Mesenchymal stem cell (in vitro differentiated cells and primary cell): Measurements from ENCODE around the gene STX10.
A peak's percentile ranks its signal among the peaks of the same experiment; 100 is the strongest.

ENCODE experiments used
- DNase-seq: peaks from one replicate; pipeline ENCODE4 v3.0.0-alpha.2; 2013
- H2AFZ ChIP-seq: one replicate; pipeline ENCODE4 v1.6.1; 2013; ENCODE audit warnings: low read depth, mild to moderate bottlenecking, control low read depth, inconsistent platforms, low read length, moderate library complexity
- H2AK5ac ChIP-seq: 2 replicates; pipeline ENCODE4 v1.6.1; 2013; ENCODE audit warnings: low read length, moderate library complexity, mild to moderate bottlenecking, inconsistent platforms; ENCODE audit not compliant: severe bottlenecking
- H2BK120ac ChIP-seq: one replicate; pipeline ENCODE4 v1.6.1; 2013; ENCODE audit warnings: low read depth, mild to moderate bottlenecking, inconsistent platforms, low read length, moderate library complexity
- H2BK12ac ChIP-seq, 2 experiments: one replicate each; pipeline ENCODE4 v1.6.1; 2013; ENCODE audit warnings: inconsistent platforms in 2 of 2, low read length in 2 of 2, mild to moderate bottlenecking in 2 of 2, moderate library complexity in 2 of 2, control low read depth in 1 of 2
- H2BK15ac ChIP-seq: one replicate; pipeline ENCODE4 v1.6.1; 2013; ENCODE audit warnings: mild to moderate bottlenecking, low read depth, inconsistent platforms; ENCODE audit not compliant: poor library complexity, severe bottlenecking
- H2BK5ac ChIP-seq: 2 replicates; pipeline ENCODE4 v1.6.1; 2013; ENCODE audit warnings: low read depth, mild to moderate bottlenecking, low read length, control low read depth, inconsistent platforms; ENCODE audit not compliant: poor library complexity, severe bottlenecking
- H3K14ac ChIP-seq, 2 experiments: one replicate each; pipeline ENCODE4 v1.6.1; 2013; ENCODE audit warnings: inconsistent platforms in 2 of 2, low read length in 2 of 2, control low read depth in 1 of 2, mild to moderate bottlenecking in 1 of 2, moderate library complexity in 1 of 2
- H3K18ac ChIP-seq, 2 experiments: one replicate each; pipeline ENCODE4 v1.6.1; 2013; ENCODE audit warnings: inconsistent platforms in 2 of 2, low read length in 2 of 2, control low read depth in 1 of 2, low read depth in 1 of 2, mild to moderate bottlenecking in 1 of 2
- H3K23ac ChIP-seq, 2 experiments: one replicate each; pipeline ENCODE4 v1.6.1; 2013; ENCODE audit warnings: inconsistent platforms in 2 of 2, low read length in 2 of 2, mild to moderate bottlenecking in 2 of 2, moderate library complexity in 2 of 2, control low read depth in 1 of 2
- H3K27ac ChIP-seq: 2 replicates; pipeline ENCODE4 v1.5.1; 2013; ENCODE audit warnings: mild to moderate bottlenecking, moderate library complexity, low read length, control low read depth, inconsistent platforms; ENCODE audit not compliant: poor library complexity, severe bottlenecking
- H3K27me3 ChIP-seq, 2 experiments: 2 replicates each; pipeline versions ENCODE4 v1.6.1 to v1.7.0; 2013; ENCODE audit warnings: low read length in 2 of 2, mild to moderate bottlenecking in 2 of 2, moderate library complexity in 2 of 2, control low read depth in 1 of 2, inconsistent platforms in 1 of 2; ENCODE audit not compliant: control insufficient read depth in 1 of 2, insufficient read depth in 1 of 2
- H3K36me3 ChIP-seq, 2 experiments: 2 replicates each; pipeline versions ENCODE4 v1.6.1 to v1.7.0; 2013; ENCODE audit warnings: low read length in 2 of 2, control low read depth in 1 of 2, inconsistent platforms in 1 of 2, low read depth in 1 of 2, mild to moderate bottlenecking in 1 of 2; ENCODE audit not compliant: insufficient read depth in 2 of 2, control insufficient read depth in 1 of 2
- H3K4ac ChIP-seq, 2 experiments: one replicate each; pipeline ENCODE4 v1.6.1; 2013; ENCODE audit warnings: inconsistent platforms in 2 of 2, low read length in 2 of 2, mild to moderate bottlenecking in 2 of 2, moderate library complexity in 2 of 2, control low read depth in 1 of 2, low read depth in 1 of 2
- H3K4me1 ChIP-seq: 2 replicates; pipeline ENCODE4 v1.6.1; 2013; ENCODE audit warnings: low read depth, low read length, control low read depth; ENCODE audit not compliant: control insufficient read depth, insufficient read depth
- H3K4me2 ChIP-seq: 2 replicates; pipeline ENCODE4 v1.6.1; 2013; ENCODE audit warnings: low read length, mild to moderate bottlenecking, inconsistent platforms; ENCODE audit not compliant: poor library complexity, severe bottlenecking
- H3K4me3 ChIP-seq, 2 experiments: 2 replicates each; pipeline versions ENCODE4 v1.5.1 to v1.7.0; 2013; ENCODE audit warnings: low read length in 2 of 2, mild to moderate bottlenecking in 2 of 2, control low read depth in 1 of 2, low read depth in 1 of 2; ENCODE audit not compliant: insufficient read depth in 1 of 2
- H3K79me1 ChIP-seq: replicated peaks from 2 replicates; pipeline ENCODE4 v1.6.1; 2013; ENCODE audit warnings: mild to moderate bottlenecking, control low read depth, low read length, inconsistent platforms; ENCODE audit not compliant: poor library complexity, severe bottlenecking
- H3K9ac ChIP-seq: 2 replicates; pipeline ENCODE4 v1.7.0; 2013; ENCODE audit warnings: mild to moderate bottlenecking, low read length, moderate library complexity
- H3K9me3 ChIP-seq: 2 replicates; pipeline ENCODE4 v1.7.0; 2013; ENCODE audit warnings: mild to moderate bottlenecking, low read length; ENCODE audit not compliant: control insufficient read depth
- H4K8ac ChIP-seq: one replicate; pipeline ENCODE4 v1.6.1; 2013; ENCODE audit warnings: inconsistent platforms, mild to moderate bottlenecking, low read length, moderate library complexity
- H4K91ac ChIP-seq: one replicate; pipeline ENCODE4 v1.6.1; 2013; ENCODE audit warnings: mild to moderate bottlenecking, low read length, inconsistent platforms
- WGBS: methylation state at CpG from one replicate; pipeline ENCODE4 v1.1.7; 2013; ENCODE audit warnings: mixed read lengths; 5-methylcytosine and 5-hydroxymethylcytosine counted together

Gene STX10

GRCh38 chr19:13153569-13154240 lies 3.5 kb upstream of the STX10 start:
- peak overlapping the region in 1 of 2 experiments; percentile 88 for H2BK12ac ChIP-seq
- H3K23ac ChIP-seq: peak overlapping the region in 1 of 2 experiments; percentile 99
- peak overlapping the region; percentile 76 for H4K91ac ChIP-seq
- no peaks in the 10 kb centered on the region for H3K27me3 ChIP-seq
- H2AK5ac ChIP-seq: peak overlapping the region; percentile 85
- WGBS: under 1% methylated on average over 68 of the region's 69 CpGs
- H3K4me1 ChIP-seq: peaks cover 27% of the 10 kb centered on the region
- peaks cover 8% of the 10 kb centered on the region in 2 experiments for H3K36me3 ChIP-seq
- H3K27ac ChIP-seq: peak overlapping the region; percentile 82
- peak overlapping the region; percentile 71 for H4K8ac ChIP-seq
- no peaks in the 10 kb centered on the region for H3K9me3 ChIP-seq
- peak overlapping the region; percentile 88 to 97 for H3K18ac ChIP-seq
- peak overlapping the region; percentile 71 to 95 for H3K4ac ChIP-seq
- H3K14ac ChIP-seq: peak overlapping the region in 1 of 2 experiments; percentile 99
- peak overlapping the region; percentile 78 for H2BK120ac ChIP-seq
- H3K9ac ChIP-seq: peak overlapping the region; percentile 100
- DNase-seq: no peak
- peaks cover 9% of the 10 kb centered on the region for H3K79me1 ChIP-seq
- H2BK5ac ChIP-seq: peak overlapping the region; percentile 94
- H2BK15ac ChIP-seq: peak overlapping the region; percentile 92
- peak overlapping the region; percentile 91 to 95 for H3K4me3 ChIP-seq
- no peak overlapping the region for H2AFZ ChIP-seq
- peak overlapping the region; percentile 71 for H3K4me2 ChIP-seq

GRCh38 chr19:13152974-13153568 lies 2.9 kb upstream of the STX10 start:
- Histone ChIP-seq H3K4me1 (peaks cover 27% of the 10 kb centered on the region), H3K36me3 (peaks cover 8% of the 10 kb centered on the region in 2 experiments), H3K4me2 (peak overlapping the region; percentile 71), H3K9ac (peak overlapping the region; percentile 100), H2BK15ac (peak overlapping the region; percentile 44), H3K79me1 (peaks cover 12% of the 10 kb centered on the region), H2BK120ac (peak overlapping the region; percentile 78), H3K23ac (peak overlapping the region; percentile 51 to 98), H4K91ac (peak overlapping the region; percentile 76), H3K4me3 (peak overlapping the region; percentile 91 to 95), H2AFZ (no peak overlapping the region), H2BK5ac (peak overlapping the region; percentile 94), H3K14ac (peak overlapping the region in 1 of 2 experiments; percentile 99), H3K27me3 (no peaks in the 10 kb centered on the region), H3K4ac (peak overlapping the region; percentile 57 to 71), H2BK12ac (peak overlapping the region in 1 of 2 experiments; percentile 75), H4K8ac (peak overlapping the region; percentile 54), H2AK5ac (no peak overlapping the region), H3K9me3 (no peaks in the 10 kb centered on the region), H3K27ac (peak overlapping the region; percentile 77), H3K18ac (peak overlapping the region; percentile 88 to 97)
- peak; percentile 98 for DNase-seq
- under 1% methylated on average over 57 of the region's 59 CpGs for WGBS

- Histone ChIP-seq H4K91ac (peak overlapping the region; percentile 48), H3K9me3 (no peaks in the 10 kb centered on the region), H3K4ac (peak overlapping the region; percentile 79 to 94), H3K79me1 (peaks cover 12% of the 10 kb centered on the region), H2AFZ (no peak overlapping the region), H4K8ac (peak overlapping the region; percentile 85), H2BK120ac (peak overlapping the region; percentile 50), H3K18ac (peak overlapping the region; percentile 17 to 94), H2BK12ac (peak overlapping the region; percentile 49 to 83), H3K23ac (peak overlapping the region in 1 of 2 experiments; percentile 23), H3K14ac (peak overlapping the region in 1 of 2 experiments; percentile 80), H3K4me1 (peaks cover 27% of the 10 kb centered on the region), H3K27ac (peak overlapping the region; percentile 77), H3K4me3 (peak overlapping the region; percentile 46 to 91), H3K36me3 (peaks cover 8% of the 10 kb centered on the region in 2 experiments), H3K9ac (peak overlapping the region; percentile 100), H2AK5ac (peak overlapping the region; percentile 56), H3K27me3 (no peaks in the 10 kb centered on the region), H2BK15ac (peak overlapping the region; percentile 92), H3K4me2 (peak overlapping the region; percentile 71), H2BK5ac (peak overlapping the region; percentile 91)
- under 1% methylated on average over 25 of the region's 25 CpGs for WGBS
- no peak for DNase-seq
Measured at GRCh38 chr19:13152356-13152973, 2.3 kb upstream of the STX10 start.
